WTC11 (cell line): ENCODE measurements around the gene KDM6B. TPM values are rescaled to one million over a fixed set of nuclear protein-coding genes. Genes with fewer than 3 reads are reported as not detected.

Experiments used
- ATAC-seq: fragments of 200-7000 bp; cut with Tn5 transposase; 2 replicates; pipeline ENCODE4 v1.10.0; 2021; ENCODE audit warnings: mild to moderate bottlenecking, moderate library complexity
- CTCF ChIA-PET: fragments of 300-600 bp; sonication (Branson Sonifier 250); formaldehyde crosslinking; loops from one replicate; lab custom pipeline; 2021; ENCODE audit warnings: antibody characterized with exemption; lab: Charles Lee
- POLR2A ChIA-PET: fragments of 350-600 bp; sonication (Branson Sonifier 250); formaldehyde crosslinking; loops from one replicate; lab custom pipeline; 2021; ENCODE audit warnings: antibody characterized with exemption; lab: Charles Lee
- DNase-seq: peaks from one replicate; pipeline ENCODE4 v3.0.0; 2021; ENCODE audit warnings: low spot score
- H3K27ac Mint-ChIP-seq: 2 replicates; pipeline ENCODE4 v1.8.0; 2021; ENCODE audit warnings: mixed read lengths
- H3K27me3 Mint-ChIP-seq: 2 replicates; pipeline ENCODE4 v1.8.0; 2021; ENCODE audit warnings: low read depth, mild to moderate bottlenecking, moderate library complexity, mixed read lengths
- H3K36me3 Mint-ChIP-seq: 2 replicates; pipeline ENCODE4 v1.8.0; 2021; ENCODE audit warnings: mixed read lengths
- H3K4me1 Mint-ChIP-seq: 2 replicates; pipeline ENCODE4 v1.8.0; 2022; ENCODE audit warnings: mixed read lengths
- H3K4me3 Mint-ChIP-seq: 2 replicates; pipeline ENCODE4 v1.8.0; 2021; ENCODE audit warnings: mild to moderate bottlenecking, moderate library complexity, mixed read lengths
- H3K9me3 Mint-ChIP-seq: 2 replicates; pipeline ENCODE4 v1.8.0; 2021; ENCODE audit warnings: mixed read lengths
- AR ChIP-seq: fragments of 250-450 bp; sonication (Bioruptor Pico); IDR thresholded peaks from 2 replicates; pipeline ENCODE4 v1.9.0; 2021; ENCODE audit warnings: mild to moderate bottlenecking
- CDX4 ChIP-seq: fragments of 250-450 bp; sonication (Bioruptor Pico); IDR thresholded peaks from 2 replicates; pipeline ENCODE4 v1.9.0; 2021; ENCODE audit warnings: moderate library complexity, mild to moderate bottlenecking, inconsistent platforms, borderline replicate concordance
- ESRRA ChIP-seq: sonication (generic); formaldehyde crosslinking; IDR thresholded peaks from 2 replicates; pipeline ENCODE4 v1.8.1; 2022; ENCODE audit warnings: mild to moderate bottlenecking, missing genetic modification reagents, borderline replicate concordance
- ETV6 ChIP-seq: sonication (generic); formaldehyde crosslinking; IDR thresholded peaks from 2 replicates; pipeline ENCODE4 v1.8.1; 2022; ENCODE audit warnings: mild to moderate bottlenecking, missing genetic modification reagents
- FOXP1 ChIP-seq: sonication (generic); formaldehyde crosslinking; IDR thresholded peaks from 2 replicates; pipeline ENCODE4 v1.8.0; 2022; ENCODE audit warnings: missing genetic modification reagents, mild to moderate bottlenecking, moderate library complexity, borderline replicate concordance
- GRHL2 ChIP-seq: fragments of 250-450 bp; sonication (Bioruptor Pico); IDR thresholded peaks from 2 replicates; pipeline ENCODE4 v1.8.0; 2022; ENCODE audit warnings: mild to moderate bottlenecking, moderate library complexity; ENCODE audit not compliant: insufficient replicate concordance, severe bottlenecking
- KAT7 ChIP-seq: sonication (generic); formaldehyde crosslinking; IDR thresholded peaks from 2 replicates; pipeline ENCODE4 v1.8.1; 2023; ENCODE audit warnings: missing genetic modification reagents, mild to moderate bottlenecking, borderline replicate concordance
- MXD4 ChIP-seq: fragments of 250-450 bp; sonication (Bioruptor Pico); IDR thresholded peaks from 2 replicates; pipeline ENCODE4 v1.8.0; 2021; ENCODE audit warnings: mild to moderate bottlenecking, moderate library complexity, borderline replicate concordance
- PRRX2 ChIP-seq: fragments of 250-450 bp; sonication (Bioruptor Pico); IDR thresholded peaks from 2 replicates; pipeline ENCODE4 v1.8.0; 2021; ENCODE audit warnings: mild to moderate bottlenecking
- RELA ChIP-seq: sonication (generic); formaldehyde crosslinking; IDR thresholded peaks from 2 replicates; pipeline ENCODE4 v1.8.1; 2022; ENCODE audit warnings: missing genetic modification reagents, mild to moderate bottlenecking, borderline replicate concordance
- SMAD4 ChIP-seq: sonication (generic); formaldehyde crosslinking; IDR thresholded peaks from 2 replicates; pipeline ENCODE4 v1.8.0; 2022; ENCODE audit warnings: mild to moderate bottlenecking, missing genetic modification reagents
- TEAD1 ChIP-seq: sonication (generic); formaldehyde crosslinking; IDR thresholded peaks from 2 replicates; pipeline ENCODE4 v1.8.0; 2022; ENCODE audit warnings: mild to moderate bottlenecking, missing genetic modification reagents
- ZBTB21 ChIP-seq: sonication (generic); formaldehyde crosslinking; IDR thresholded peaks from 2 replicates; pipeline ENCODE4 v1.8.1; 2023; ENCODE audit warnings: mild to moderate bottlenecking, missing genetic modification reagents, borderline replicate concordance
- ZBTB43 ChIP-seq: sonication (generic); formaldehyde crosslinking; IDR thresholded peaks from 2 replicates; pipeline ENCODE4 v1.8.1; 2023; ENCODE audit warnings: mild to moderate bottlenecking, missing genetic modification reagents
- ZNF232 ChIP-seq: sonication (generic); formaldehyde crosslinking; IDR thresholded peaks from 2 replicates; pipeline ENCODE4 v1.8.0; 2022; ENCODE audit warnings: mild to moderate bottlenecking, missing genetic modification reagents
- ZNF416 ChIP-seq: fragments of 250-450 bp; sonication (Bioruptor Pico); IDR thresholded peaks from 2 replicates; pipeline ENCODE4 v1.9.0; 2021; ENCODE audit warnings: mild to moderate bottlenecking, inconsistent platforms
- ZNF671 ChIP-seq: fragments of 250-450 bp; sonication (Bioruptor Pico); IDR thresholded peaks from 2 replicates; pipeline ENCODE4 v1.8.0; 2021; ENCODE audit warnings: mild to moderate bottlenecking
- total RNA-seq: library from RNA; stranded (reverse); gene quantifications from 3 replicates; pipeline ENCODE4 v1.2.3, GENCODE V29; 2021
- TF ChIP-seq, protein P1 (sequence below): sonication (generic); formaldehyde crosslinking; IDR thresholded peaks from 2 replicates; pipeline ENCODE4 v1.8.1; 2022; ENCODE audit warnings: missing genetic modification reagents, borderline replicate concordance
- TF ChIP-seq, protein P2 (sequence below): sonication (generic); formaldehyde crosslinking; conservative IDR thresholded peaks from 2 replicates; pipeline ENCODE4 v1.8.1; 2022; ENCODE audit warnings: mild to moderate bottlenecking, missing genetic modification reagents
- TF ChIP-seq, protein P3 (sequence below): sonication (generic); formaldehyde crosslinking; IDR thresholded peaks from 2 replicates; pipeline ENCODE4 v1.8.0; 2022; ENCODE audit warnings: missing genetic modification reagents
- TF ChIP-seq, protein P4 (sequence below): sonication (generic); formaldehyde crosslinking; conservative IDR thresholded peaks from 2 replicates; pipeline ENCODE4 v1.8.1; 2023; ENCODE audit warnings: mild to moderate bottlenecking, low read depth, missing genetic modification reagents, moderate library complexity

KDM6B gene
- total RNA-seq, 1 experiment from 2014 or later, result 13.2 TPM

DNA sequence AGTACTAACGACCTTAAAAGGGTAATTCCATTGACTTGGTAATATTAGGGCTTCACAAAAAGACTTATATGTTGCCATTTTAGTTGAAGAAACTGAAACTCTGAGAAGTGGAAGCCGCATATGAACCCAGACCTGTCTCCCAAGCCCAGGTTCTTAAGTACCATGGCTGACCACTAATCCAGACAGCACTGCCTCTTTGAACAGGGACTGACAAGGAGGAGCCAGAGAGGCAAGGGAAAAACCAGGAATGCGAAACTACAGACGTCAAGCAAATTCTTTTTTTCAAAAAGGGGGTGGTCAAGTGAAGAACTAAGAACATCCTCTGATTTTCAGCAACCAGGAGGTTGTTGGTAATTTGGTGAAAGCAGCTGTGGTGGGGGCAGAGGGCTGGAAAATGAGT, 39.0 kb downstream of the KDM6B start (continued):
- TF ChIP-seq PRRX2 (CRISPR knock-in tag), result no peak
- TF ChIP-seq ZNF671 (CRISPR knock-in tag), result no peak
- TF ChIP-seq KAT7 (CRISPR knock-in tag), result no peak

DNA sequence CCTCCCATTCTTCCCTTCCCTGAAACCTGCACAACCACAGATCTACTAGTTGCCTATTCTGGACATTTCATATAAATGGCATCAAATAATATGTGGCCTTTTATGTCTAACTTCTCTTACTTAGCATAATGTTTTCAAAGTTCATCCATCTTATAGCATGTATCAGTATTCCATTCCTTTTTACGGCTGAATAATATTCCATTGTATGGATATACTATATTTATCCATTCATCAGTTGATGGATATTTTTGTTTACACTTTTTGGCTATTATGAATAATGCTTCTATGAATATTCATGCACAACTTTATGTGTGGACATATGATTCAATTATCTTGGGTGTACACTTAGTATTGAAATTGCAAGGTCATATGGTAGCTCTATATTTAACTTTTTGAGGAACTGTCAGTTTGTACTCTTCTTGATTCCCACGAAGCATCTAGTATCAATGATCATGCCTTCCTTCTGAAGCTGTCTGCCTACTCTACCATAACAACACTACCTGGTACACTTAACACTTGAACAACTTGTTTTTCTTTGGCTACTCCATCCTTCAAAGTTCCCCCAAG, 41.9 kb downstream of the KDM6B start:
- DNase-seq (no peak), ATAC-seq (no peak)
- H3K4me3 Mint-ChIP-seq, result no peak overlapping the region
- H3K9me3 Mint-ChIP-seq, result no peaks in the 10 kb centered on the region
- H3K27ac Mint-ChIP-seq, result no peak overlapping the region
- H3K27me3 Mint-ChIP-seq, result no peaks in the 10 kb centered on the region
- H3K36me3 Mint-ChIP-seq, result no peaks in the 10 kb centered on the region
- POLR2A ChIA-PET, result no interaction called here
- no peaks in the 10 kb centered on the region for H3K4me1 Mint-ChIP-seq
- CTCF ChIA-PET, result interaction anchor here (0.9 to 1.5 kb wide), 3 partner anchors 14 to 197 kb away, joined by 3 read pairs; no protein-coding TSS in a partner anchor
- no peak for TF ChIP-seq ETV6 (CRISPR knock-in tag)
- no peak for TF ChIP-seq MXD4
- TF ChIP-seq, protein P1, sequence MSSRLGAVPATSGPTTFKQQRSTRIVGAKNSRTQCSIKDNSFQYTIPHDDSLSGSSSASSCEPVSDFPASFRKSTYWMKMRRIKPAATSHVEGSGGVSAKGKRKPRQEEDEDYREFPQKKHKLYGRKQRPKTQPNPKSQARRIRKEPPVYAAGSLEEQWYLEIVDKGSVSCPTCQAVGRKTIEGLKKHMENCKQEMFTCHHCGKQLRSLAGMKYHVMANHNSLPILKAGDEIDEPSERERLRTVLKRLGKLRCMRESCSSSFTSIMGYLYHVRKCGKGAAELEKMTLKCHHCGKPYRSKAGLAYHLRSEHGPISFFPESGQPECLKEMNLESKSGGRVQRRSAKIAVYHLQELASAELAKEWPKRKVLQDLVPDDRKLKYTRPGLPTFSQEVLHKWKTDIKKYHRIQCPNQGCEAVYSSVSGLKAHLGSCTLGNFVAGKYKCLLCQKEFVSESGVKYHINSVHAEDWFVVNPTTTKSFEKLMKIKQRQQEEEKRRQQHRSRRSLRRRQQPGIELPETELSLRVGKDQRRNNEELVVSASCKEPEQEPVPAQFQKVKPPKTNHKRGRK (CRISPR knock-in tag), result no peak
- no peak for TF ChIP-seq ZNF232 (CRISPR knock-in tag)
- TF ChIP-seq, protein P2, sequence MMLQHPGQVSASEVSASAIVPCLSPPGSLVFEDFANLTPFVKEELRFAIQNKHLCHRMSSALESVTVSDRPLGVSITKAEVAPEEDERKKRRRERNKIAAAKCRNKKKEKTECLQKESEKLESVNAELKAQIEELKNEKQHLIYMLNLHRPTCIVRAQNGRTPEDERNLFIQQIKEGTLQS, result no peak
- no peak for TF ChIP-seq RELA
- no peak for TF ChIP-seq ZNF671 (CRISPR knock-in tag)
- TF ChIP-seq, protein P3, sequence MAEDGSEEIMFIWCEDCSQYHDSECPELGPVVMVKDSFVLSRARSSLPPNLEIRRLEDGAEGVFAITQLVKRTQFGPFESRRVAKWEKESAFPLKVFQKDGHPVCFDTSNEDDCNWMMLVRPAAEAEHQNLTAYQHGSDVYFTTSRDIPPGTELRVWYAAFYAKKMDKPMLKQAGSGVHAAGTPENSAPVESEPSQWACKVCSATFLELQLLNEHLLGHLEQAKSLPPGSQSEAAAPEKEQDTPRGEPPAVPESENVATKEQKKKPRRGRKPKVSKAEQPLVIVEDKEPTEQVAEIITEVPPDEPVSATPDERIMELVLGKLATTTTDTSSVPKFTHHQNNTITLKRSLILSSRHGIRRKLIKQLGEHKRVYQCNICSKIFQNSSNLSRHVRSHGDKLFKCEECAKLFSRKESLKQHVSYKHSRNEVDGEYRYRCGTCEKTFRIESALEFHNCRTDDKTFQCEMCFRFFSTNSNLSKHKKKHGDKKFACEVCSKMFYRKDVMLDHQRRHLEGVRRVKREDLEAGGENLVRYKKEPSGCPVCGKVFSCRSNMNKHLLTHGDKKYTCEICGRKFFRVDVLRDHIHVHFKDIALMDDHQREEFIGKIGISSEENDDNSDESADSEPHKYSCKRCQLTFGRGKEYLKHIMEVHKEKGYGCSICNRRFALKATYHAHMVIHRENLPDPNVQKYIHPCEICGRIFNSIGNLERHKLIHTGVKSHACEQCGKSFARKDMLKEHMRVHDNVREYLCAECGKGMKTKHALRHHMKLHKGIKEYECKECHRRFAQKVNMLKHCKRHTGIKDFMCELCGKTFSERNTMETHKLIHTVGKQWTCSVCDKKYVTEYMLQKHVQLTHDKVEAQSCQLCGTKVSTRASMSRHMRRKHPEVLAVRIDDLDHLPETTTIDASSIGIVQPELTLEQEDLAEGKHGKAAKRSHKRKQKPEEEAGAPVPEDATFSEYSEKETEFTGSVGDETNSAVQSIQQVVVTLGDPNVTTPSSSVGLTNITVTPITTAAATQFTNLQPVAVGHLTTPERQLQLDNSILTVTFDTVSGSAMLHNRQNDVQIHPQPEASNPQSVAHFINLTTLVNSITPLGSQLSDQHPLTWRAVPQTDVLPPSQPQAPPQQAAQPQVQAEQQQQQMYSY (CRISPR knock-in tag), result no peak
- TF ChIP-seq ZBTB21 (CRISPR knock-in tag), result no peak
- TF ChIP-seq FOXP1 (CRISPR knock-in tag), result no peak
- no peak for TF ChIP-seq CDX4 (CRISPR knock-in tag)
- no peak for TF ChIP-seq AR
- TF ChIP-seq SMAD4, result no peak
- no peak for TF ChIP-seq TEAD1 (CRISPR knock-in tag)
- TF ChIP-seq, protein P4, sequence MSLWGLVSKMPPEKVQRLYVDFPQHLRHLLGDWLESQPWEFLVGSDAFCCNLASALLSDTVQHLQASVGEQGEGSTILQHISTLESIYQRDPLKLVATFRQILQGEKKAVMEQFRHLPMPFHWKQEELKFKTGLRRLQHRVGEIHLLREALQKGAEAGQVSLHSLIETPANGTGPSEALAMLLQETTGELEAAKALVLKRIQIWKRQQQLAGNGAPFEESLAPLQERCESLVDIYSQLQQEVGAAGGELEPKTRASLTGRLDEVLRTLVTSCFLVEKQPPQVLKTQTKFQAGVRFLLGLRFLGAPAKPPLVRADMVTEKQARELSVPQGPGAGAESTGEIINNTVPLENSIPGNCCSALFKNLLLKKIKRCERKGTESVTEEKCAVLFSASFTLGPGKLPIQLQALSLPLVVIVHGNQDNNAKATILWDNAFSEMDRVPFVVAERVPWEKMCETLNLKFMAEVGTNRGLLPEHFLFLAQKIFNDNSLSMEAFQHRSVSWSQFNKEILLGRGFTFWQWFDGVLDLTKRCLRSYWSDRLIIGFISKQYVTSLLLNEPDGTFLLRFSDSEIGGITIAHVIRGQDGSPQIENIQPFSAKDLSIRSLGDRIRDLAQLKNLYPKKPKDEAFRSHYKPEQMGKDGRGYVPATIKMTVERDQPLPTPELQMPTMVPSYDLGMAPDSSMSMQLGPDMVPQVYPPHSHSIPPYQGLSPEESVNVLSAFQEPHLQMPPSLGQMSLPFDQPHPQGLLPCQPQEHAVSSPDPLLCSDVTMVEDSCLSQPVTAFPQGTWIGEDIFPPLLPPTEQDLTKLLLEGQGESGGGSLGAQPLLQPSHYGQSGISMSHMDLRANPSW (CRISPR knock-in tag), result no peak
- TF ChIP-seq GRHL2, result no peak
- TF ChIP-seq ZNF416 (CRISPR knock-in tag), result no peak
- TF ChIP-seq ESRRA, result no peak
- no peak for TF ChIP-seq ZBTB43 (CRISPR knock-in tag)
